ENCODE measurements around the gene TRIM40.

TRIM40 gene

DNA sequence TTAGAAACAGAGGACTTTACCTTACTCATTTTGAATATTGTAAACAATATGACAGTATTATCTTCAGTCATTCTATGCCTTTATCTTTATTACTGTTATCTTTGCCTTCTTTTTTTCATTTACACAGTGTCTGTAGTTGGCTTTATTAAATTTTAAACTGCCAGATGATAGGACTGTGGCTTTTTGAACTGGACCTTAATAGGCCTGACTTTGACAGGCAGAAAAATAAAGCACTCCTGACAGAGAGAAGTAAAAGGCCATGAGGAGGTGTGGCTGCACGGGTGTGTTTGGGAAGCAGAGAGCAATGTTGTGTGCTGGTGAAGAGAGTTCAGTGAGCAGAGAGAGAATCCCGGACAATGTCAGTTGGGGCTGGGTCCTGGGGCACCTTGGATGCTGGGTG is 7.8 kb downstream of the TRIM40 start:
- no peak overlapping the region for H3K27ac ChIP-seq
- TF ChIP-seq ZFX (IDR thresholded peaks at IDR 0.05; ENCODE audit: borderline replicate concordance): no peak
- TF ChIP-seq, protein P1, sequence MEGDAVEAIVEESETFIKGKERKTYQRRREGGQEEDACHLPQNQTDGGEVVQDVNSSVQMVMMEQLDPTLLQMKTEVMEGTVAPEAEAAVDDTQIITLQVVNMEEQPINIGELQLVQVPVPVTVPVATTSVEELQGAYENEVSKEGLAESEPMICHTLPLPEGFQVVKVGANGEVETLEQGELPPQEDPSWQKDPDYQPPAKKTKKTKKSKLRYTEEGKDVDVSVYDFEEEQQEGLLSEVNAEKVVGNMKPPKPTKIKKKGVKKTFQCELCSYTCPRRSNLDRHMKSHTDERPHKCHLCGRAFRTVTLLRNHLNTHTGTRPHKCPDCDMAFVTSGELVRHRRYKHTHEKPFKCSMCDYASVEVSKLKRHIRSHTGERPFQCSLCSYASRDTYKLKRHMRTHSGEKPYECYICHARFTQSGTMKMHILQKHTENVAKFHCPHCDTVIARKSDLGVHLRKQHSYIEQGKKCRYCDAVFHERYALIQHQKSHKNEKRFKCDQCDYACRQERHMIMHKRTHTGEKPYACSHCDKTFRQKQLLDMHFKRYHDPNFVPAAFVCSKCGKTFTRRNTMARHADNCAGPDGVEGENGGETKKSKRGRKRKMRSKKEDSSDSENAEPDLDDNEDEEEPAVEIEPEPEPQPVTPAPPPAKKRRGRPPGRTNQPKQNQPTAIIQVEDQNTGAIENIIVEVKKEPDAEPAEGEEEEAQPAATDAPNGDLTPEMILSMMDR (IDR thresholded peaks at IDR 0.05): no peak

DNA sequence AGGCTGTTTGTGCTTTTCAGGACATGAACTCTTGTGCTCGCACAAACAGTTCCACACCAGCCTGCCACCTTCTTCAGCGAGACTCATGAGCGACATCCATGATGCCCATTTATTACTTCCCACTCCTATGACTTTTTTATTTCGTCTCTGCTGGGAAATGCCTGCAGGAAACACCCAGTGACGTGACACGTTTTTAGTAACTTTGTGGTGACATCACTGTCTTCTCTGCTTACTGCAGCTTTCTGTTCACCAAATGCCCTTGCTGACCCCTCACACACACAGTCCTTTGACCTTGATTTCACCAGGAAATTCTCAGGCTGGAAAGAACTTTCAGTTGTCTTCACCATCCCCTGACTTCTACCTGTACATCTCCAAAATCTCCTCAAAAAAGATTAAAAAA is 8.9 kb downstream of the TRIM40 start:
- H3K27ac ChIP-seq: no peak overlapping the region
- TF ChIP-seq ZFX (IDR thresholded peaks at IDR 0.05; ENCODE audit: borderline replicate concordance): no peak
- TF ChIP-seq, protein P1 (IDR thresholded peaks at IDR 0.05): no peak

DNA sequence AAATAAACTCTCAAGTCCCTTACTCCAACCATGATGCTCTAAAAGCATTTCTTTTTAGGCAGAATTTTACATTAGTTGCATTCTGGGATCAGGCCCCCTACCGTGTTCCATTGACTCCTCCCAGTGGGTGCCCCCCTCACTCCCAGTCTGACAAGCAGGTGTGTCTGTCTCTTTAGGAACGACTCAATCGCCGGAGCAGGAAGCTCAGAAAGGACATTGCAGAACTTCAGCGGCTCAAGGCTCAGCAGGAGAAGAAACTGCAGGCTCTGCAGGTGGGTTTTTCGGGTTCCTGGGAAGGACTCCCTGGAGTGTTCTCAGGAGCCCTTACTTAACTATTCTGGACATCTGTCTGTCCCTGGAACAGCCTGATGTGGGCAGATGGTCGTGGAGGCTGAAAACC is 9.9 kb downstream of the TRIM40 start:
- TF ChIP-seq, protein P1 (IDR thresholded peaks at IDR 0.05): no peak
- no peak overlapping the region for H3K27ac ChIP-seq

DNA sequence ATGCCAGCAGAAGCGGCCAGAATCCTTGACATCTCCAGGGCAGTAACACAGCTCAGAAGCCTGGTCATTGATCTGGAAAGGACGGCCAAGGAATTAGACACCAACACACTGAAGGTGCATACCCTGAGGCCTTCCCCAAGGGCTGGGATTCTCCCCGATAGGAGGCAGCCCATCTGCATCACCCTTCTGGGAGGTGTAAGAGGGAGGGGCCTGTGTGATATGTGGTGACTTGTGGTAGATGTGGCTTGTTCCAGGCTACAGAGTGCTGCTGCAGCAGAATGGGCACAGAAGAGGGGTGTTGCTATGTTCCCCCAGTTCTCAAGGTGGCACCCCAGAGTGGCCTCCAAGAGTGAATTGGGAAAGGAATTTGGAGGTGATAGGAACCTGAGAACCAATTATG is 11.2 kb downstream of the TRIM40 start:
- H3K27ac ChIP-seq: no peak overlapping the region
- TF ChIP-seq ZFX (IDR thresholded peaks at IDR 0.05; ENCODE audit: borderline replicate concordance): no peak
- TF ChIP-seq, protein P1 (IDR thresholded peaks at IDR 0.05): no peak

DNA sequence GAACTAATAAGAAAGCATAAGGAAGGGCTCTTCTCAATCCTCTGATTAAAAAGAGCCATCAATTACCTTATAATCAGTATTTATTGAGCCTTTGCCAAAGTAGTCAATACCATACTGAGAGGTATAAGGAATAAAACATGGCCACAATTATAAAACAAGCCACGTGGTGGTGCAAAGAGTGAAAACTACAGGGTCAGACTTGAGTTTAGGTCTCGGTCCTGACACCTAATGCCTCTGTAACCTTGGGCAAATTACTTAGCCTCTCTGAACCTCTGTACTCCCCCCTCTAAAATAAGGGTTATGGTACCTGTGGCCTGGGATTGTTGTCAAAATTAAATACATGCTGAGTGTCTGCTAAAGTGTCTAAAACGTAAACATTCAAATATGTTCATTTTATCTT is 13.3 kb downstream of the TRIM40 start:
- TF ChIP-seq, protein P1 (IDR thresholded peaks at IDR 0.05): no peak
- TF ChIP-seq ZFX (IDR thresholded peaks at IDR 0.05; ENCODE audit: borderline replicate concordance): no peak
- no peak overlapping the region for H3K27ac ChIP-seq

DNA sequence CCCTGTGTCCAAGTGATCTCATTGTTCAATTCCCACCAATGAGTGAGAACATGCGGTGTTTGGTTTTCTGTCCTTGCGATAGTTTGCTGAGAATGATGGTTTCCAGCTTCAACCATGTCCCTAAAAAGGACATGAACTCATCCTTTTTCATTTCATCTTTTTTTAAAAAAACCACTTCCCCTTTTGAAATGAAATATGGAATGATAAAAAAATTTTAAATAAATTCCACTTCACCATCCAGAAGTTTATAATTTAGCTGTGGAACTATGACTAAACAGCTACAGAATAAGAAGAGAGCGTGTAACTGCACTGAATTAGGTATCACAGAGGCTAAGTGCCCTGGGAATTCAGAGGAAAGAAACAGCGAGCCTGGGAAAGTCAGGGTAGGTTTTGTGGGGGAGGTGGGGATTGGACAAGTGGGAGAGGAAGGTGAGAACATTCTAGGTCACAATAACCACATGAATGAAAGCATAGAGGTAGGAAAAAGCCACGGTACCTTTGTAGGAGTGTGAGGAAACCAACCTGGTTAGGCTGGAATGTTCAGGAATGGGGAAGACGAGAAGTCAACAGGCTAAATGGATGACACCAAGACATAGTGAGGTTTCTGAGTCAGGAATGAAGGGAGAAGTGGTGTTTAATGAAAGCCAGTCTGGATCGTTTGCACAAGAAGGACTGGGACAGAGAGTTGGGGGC is 14.1 kb downstream of the TRIM40 start:
- TF ChIP-seq ZFX (IDR thresholded peaks at IDR 0.05; ENCODE audit: borderline replicate concordance): no peak
- TF ChIP-seq, protein P1 (IDR thresholded peaks at IDR 0.05): no peak
- no peak overlapping the region for H3K27ac ChIP-seq

DNA sequence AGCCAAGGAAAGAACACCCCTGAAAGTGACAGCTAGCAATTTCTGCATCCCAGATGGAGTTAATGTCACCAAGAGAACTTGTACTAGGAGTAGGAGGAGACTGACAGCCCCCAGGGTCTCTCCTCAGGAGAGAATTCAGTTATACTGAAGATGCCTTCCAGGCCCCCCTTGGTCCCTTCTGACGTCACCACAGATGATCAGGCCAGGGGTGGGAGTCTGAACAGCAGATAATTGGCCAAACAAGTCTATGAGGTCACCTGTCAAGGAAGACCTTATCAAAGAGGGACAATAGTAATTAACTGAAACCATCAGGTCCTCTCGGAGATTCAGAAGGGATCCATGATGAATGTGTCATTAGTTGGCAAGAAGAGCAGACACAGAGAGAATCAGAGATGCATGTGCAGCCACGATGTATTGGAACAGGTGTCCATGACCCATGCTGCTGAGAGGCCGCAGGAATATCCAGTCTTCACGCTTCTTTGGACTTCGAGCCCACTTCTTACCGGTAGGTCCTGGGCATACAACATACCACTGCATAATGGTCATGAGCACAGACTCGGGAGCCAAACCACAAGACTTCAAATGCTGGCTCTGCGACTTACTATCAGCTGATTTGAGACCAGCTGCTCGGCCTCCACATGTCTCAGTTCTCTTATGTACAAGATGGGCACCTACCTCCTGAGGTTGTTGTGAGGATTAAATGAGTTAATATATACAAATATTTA is 14.9 kb downstream of the TRIM40 start:
- H3K27ac ChIP-seq: no peak overlapping the region
- no peak for TF ChIP-seq ZFX (IDR thresholded peaks at IDR 0.05; ENCODE audit: borderline replicate concordance)
- TF ChIP-seq, protein P1 (IDR thresholded peaks at IDR 0.05): no peak
